GM21423 (cell line): Measurements from ENCODE around the gene RPGRIP1.
"Not testable (repeated sequence)": the region's sequence is repeated elsewhere in the genome, so short reads cannot be mapped to it uniquely, and the experiment has no call there.

Experiments
- ATAC-seq: cut with Tn5 transposase; IDR thresholded peaks from one replicate; pipeline ENCODE4 v1.9.1; 2021; ENCODE audit warnings: mild to moderate bottlenecking, moderate library complexity; ENCODE audit not compliant: unreplicated experiment

Gene RPGRIP1

GRCh38 chr14:21279783-21280182 lies at the start of gene RPGRIP1:
TSS of gene RPGRIP1 (plus strand) at chr14:21280083. CDS start at chr14:21287977, 7,894 bp downstream.
- ATAC-seq, result no peak

- ATAC-seq, result no peak
These were observed 48.7 kb upstream of the RPGRIP1 start for GRCh38 chr14:21231020-21231652.

DNA sequence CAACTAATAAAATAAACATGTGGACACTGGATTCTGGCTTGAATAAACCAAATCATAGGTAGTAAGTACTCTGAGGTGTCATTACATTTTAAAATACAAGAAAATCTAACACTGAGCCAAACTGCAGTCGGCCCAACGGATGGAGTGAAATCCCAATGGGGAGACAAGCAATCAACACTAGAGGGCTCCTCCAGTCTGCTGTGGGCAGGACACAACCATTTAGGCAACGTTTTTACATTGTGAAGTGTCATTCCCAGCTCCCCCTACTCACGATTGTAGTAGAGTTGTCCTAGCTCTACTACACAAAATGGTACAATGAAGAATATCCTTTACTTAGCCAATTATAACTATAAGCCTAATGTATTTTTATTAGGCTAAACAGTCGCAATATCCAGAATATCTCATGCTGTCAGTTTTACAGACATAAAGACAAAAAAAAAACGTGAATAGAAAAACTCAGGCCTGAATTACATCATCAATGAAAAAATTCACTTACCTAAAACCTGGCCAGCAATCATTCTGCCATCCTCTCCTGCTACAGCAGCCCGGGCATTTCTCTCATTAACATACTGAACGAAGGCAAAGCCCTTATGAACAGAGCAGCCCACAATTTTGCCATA lies 46.3 kb upstream of the RPGRIP1 start:
- no peak for ATAC-seq

DNA sequence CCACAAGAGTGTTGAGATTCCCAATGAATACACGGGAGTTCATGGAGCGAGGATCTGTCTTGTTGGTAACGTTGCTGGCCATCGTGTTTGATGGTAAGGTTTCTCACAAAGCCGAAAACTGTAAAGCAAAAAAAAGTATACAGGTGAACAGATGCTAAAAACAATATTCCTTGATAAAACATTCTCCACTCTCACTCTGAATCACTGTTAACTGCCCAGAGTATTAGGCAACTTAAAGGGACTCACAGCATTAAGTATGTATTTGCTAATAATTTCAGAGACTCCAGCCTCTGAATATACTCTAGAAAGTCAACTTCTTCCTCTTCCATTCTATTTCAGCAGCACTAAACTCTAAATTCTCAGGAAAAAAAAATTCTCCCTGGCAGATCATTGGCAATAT lies 45.8 kb upstream of the RPGRIP1 start:
- no peak for ATAC-seq

DNA sequence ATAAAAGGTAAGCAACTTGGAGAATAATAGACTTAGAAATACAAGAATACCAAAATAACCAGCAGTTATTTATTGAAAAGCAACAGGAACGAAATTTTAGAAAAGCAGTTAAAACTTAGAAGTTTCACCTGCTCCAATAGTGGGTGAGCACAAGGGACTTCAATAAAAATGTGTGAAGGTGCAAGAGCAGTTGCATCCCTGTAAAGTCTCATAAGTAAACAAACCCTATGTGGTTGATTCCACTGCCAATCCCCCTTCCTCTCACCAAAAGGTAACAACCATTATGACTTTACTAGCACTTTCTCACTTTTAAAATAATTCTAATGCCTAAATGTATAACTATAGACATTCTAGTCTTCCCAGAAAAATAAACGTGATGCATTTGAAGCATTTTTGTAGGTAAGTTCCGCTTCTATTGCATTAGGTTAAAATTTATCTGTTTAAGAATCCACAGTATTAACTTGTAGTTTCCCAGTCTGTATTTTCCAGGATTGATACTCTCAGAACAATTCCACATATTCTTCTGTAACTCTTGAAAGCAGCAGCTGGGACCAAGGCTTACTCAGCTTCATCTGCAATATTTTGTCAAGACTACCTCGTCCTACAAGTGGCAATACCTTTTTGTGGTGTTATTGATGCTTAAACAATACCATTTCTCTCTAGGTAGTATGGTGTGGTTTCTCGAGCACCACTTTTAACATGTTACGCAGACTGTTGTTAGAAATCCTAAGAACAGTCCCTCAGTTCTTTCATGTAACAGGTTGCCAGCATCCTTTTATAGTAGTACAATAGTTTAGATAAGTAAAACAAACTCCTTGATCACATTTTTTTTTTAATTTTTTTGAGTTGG lies 42.7 kb upstream of the RPGRIP1 start:
- ATAC-seq, result no peak

DNA sequence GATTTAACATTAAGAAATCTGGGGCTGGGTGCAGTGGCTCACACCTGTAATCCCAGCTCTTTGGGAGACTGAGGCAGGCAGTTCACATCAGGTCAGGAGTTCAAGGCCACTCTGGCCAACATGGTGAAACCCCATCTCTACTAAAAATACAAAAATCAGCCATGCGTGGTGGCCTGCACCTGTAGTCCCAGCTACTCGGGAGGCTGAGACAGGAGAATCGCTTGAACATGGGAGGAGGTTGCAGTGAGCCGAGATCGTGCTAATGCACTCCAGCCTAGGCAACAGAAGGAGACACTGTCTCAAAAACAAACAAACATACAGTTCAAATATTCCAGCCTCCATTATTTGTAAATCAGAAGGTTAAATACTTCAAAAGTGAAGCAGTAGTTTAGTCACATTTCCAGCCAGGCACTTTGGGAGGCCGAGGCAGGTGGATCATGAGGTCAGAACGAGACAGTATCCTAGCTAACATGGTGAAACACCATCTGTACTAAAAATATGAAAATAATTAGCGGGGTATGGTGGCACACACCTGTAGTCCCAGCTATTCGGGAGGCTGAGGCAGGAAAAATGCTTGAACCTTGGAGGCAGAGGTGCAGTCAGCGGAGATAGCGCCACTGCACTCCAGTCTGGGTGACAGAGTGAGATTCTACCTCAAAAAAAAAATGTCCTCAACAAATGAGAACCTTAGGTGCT lies 40.9 kb upstream of the RPGRIP1 start:
- no peak for ATAC-seq

DNA sequence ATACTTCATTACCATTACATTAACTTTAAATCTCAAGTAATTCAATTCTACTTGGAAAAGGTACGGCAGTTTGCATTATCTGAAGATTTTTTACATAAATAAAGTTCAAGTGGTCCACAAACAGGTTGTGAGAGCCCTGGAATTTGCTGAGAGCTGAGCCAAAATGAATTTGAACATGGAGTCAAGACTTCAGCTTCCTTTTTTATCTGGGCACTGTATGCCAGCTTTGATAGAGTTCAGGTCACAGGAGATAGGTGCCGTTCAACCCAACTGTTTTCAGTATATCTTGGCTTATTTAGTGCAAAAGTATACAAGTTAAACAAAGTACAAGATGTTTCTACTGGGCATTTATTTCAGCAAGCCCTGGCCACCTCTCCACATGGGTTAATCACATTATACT lies 39.5 kb upstream of the RPGRIP1 start:
- ATAC-seq, result no peak

- ATAC-seq, result no peak
These were observed 38.6 kb upstream of the RPGRIP1 start for GRCh38 chr14:21241218-21241819.

- no peak for ATAC-seq
These were observed 35.3 kb upstream of the RPGRIP1 start for GRCh38 chr14:21244544-21244943.

- no peak for ATAC-seq
These were observed 34.1 kb upstream of the RPGRIP1 start for GRCh38 chr14:21245813-21246212.

DNA sequence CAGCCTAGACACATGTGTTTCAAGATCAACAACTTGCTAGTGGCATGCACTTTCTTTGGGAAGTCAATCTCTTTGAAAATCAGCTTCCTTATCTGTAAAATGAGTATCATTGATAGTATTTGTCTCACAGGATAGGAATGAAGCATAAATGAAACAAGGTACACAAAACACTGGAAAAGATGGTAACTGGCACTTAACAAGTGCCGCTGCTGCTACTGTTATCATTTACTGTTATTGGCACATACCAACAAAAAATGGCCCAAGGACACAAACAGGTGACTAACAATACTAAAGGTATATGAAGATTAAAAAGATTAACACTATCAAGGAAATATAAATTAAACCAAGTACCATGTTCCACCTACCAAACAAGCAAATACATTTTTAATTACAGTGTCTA lies 31.5 kb upstream of the RPGRIP1 start:
- ATAC-seq, result no peak

- ATAC-seq, result no peak
These were observed 31.0 kb upstream of the RPGRIP1 start for GRCh38 chr14:21248739-21249411.

GRCh38 chr14:21251215-21251614 lies 28.7 kb upstream of the RPGRIP1 start:
- ATAC-seq, result no peak

DNA sequence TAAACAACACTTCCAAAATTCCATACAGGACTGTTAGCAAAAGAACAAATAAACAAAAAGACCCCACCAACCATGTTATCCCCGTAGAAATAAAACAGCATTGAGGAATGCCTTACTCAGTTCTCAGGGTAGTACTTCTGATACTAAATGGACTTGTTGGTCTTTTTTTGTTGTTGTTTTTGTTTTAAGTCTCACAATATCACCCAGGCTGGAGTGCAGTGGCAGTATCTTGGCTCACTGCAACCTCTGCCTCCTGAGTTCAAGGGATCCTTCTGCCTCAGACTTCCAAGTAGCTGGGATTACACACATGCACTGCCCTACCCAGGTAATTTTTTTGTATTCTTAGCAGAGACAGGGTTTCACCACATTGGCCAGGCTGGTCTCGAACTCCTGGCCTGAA lies 27.7 kb upstream of the RPGRIP1 start:
- no peak for ATAC-seq

- no peak for ATAC-seq
These were observed 24.3 kb upstream of the RPGRIP1 start for GRCh38 chr14:21255385-21256101.

DNA sequence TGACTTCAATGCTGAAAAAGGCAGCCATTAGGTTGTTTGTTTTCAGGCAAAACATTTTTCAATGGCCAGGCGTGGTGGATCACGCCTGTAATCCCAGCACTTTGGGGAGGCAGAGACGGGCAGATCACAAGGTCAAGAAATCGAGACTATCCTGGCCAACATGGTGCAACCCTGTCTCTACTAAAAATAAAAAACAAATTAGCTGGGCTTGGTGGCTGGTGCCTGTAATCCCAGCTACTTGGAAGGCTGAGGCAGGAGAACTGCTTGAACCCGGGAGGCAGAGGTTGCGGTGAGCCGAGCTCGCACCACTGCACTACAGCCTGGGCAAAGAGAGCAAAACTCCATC lies 23.8 kb upstream of the RPGRIP1 start:
- not testable (repeated sequence) for ATAC-seq

DNA sequence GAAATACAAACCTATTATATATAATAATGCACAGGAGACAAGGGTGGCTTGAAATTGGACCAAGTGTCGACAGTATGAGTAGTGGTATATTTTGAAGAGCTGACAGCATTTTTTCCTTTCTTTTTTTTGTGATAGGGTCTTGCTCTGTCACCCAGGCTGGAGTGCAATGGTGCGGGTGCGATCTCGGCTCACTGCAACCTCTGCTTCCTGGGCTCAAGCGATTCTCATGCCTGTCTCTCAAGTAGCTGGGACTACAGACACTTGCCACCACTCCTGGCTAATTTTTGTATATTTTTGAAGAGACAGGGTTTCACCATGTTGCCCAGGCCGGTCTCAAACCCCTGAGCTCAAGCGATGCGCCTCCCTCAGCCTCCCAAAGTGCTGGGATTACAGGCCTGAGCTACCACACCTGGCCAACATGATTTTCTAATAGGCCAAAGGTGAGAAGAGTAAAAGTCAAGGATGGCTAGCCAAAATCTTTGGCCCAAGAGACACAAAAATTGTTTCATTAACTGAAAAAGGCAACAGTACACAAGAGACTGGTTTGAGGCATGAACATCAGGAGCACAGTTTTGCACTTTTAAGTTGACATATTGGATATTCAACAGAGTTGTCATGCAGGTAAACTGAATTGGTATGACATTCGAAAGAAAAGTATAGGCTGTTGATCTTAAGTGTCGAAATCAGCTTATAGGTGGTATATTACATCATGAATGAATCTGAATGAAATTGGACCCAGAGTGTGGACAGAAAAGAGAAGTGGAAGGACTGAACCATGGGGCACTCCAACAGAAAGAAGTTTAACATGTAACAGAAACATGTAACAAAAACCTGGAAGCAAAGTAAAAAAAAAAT lies 23.1 kb upstream of the RPGRIP1 start:
- no peak for ATAC-seq

GRCh38 chr14:21257394-21257909 lies 22.4 kb upstream of the RPGRIP1 start:
- ATAC-seq, result no peak
